NCI-H2081 treated with DMSO at 0.1 percent for 48 hours (cell line): ENCODE measurements around the gene FUT2.
"Not testable (repeated sequence)": the region's sequence is repeated elsewhere in the genome, so short reads cannot be mapped to it uniquely, and the experiment has no call there.

Experiments
- DNase-seq: peaks from one replicate; lab custom pipeline; 2025; lab: John Stamatoyannopoulos, UW

Gene FUT2

DNA sequence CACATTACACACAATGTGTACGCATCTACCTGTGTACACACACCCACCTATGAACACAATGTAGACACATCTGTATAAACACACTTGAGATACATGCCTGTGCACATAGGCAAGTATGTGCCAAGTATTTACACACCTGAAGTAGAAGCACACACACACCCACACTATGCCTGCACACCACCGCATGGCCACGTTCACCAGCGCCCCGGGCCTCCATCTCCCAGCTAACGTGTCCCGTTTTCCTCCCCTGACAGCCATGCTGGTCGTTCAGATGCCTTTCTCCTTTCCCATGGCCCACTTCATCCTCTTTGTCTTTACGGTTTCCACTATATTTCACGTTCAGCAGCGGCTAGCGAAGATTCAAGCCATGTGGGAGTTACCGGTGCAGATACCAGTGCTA is 6.9 kb downstream of the FUT2 start:
- no peak for DNase-seq

DNA sequence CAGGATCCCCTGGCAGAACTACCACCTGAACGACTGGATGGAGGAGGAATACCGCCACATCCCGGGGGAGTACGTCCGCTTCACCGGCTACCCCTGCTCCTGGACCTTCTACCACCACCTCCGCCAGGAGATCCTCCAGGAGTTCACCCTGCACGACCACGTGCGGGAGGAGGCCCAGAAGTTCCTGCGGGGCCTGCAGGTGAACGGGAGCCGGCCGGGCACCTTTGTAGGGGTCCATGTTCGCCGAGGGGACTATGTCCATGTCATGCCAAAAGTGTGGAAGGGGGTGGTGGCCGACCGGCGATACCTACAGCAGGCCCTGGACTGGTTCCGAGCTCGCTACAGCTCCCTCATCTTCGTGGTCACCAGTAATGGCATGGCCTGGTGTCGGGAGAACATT is 7.5 kb downstream of the FUT2 start:
- DNase-seq, result no peak

DNA sequence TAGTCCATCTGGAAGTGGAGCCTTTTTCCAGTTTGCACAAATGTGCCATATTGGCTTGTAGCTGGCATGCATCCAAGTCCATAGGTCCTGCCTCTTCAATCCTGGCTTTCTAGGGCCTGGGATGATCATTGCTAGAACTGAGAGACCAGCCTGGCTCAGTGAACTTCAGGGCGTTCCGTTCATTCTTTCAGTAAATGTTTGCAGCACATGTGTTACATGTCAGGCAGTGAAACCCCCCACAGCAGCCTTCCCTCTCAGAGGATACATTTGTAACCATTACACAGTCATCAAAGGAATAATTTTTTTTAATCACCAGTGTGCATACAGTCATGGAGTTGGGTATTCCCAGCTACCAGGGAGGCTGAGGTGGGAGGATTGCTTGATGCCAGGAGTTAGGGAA is 9.7 kb downstream of the FUT2 start:
- DNase-seq, result no peak

DNA sequence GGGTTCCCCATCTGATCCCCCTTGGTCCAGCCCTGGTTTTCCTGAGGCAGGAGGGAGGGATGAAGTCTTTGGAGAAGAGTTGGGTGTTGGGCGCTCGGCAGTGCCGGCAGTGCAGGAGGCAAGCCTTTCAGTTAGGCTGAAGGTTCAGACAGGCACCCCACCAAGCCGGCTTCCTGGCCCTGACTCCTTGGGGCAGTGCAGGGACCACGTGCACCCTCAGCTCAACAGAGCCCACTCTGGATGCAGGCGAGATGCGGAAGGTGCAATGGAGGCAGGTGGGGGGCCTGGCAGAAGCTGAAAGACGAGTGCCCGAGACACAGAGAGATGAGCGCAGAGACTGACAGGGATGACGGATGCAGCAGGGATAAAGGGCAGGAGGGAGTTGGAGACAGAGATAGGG is 12.7 kb downstream of the FUT2 start:
- DNase-seq, result no peak

DNA sequence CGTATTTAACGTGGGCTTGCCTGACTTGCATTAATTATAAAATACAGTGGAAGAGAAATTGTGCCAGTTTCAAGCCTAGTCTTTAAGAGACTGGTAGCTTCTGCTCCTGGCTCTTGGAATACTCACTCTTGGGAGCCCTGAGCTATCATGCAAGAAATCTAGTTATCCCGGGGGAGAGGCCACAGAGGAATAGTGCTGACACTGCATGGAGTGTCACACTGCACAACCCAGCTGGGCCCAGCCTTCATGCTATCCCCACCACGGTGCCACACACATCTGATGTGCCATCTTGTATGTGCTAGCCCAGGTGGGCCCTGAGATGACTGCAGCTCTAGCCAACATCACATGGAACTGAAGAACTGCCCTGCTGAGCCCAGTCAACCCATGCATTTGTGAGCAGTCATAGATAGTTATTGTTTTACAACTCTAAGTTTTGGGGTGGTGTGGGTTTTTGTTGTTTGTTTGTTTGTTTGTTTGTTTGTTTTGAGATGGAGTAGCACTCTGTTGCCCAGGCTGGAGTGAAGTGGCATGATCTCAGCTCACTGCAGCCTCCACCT is 15.4 kb downstream of the FUT2 start:
- no peak for DNase-seq

DNA sequence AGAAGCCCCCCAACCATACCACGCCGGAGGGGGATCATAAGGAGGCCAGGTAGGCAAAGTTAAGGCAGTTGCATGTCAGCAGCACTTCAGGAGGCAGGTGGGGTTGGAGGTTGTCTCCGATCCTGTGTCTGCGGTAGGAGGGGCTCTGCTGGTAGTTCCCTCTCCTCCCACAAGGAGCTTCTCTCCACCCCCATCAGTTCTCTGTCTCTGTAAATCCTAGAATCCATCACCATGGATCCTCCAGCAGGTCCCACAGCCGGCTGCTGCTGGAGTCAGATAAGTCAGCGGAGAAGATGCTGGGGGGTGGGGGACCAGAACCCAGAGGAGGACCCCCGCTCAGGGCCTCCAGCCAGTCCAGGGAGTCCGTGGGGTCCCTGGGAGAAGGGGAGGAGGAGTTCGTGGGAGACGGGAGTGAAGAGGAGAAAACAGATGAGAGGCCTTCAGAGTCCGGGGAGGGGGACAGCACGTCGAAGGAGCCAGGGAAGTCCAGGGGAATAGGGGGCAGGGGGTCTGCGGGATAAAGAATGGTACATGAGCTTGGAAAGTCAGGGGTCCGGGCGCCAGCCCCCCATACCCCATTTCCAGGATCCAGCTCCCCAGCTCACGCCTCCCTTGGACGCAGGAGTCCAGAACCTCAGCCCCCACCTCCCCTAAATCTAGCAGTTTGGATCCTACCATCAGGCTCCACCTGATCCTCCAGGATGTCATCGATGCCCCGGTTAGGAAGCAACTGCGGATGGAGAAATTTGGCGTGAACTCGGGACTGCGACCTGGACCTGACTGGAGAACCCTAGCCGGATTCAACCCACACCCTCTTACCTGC is 17.5 kb downstream of the FUT2 start:
- no peak for DNase-seq

DNA sequence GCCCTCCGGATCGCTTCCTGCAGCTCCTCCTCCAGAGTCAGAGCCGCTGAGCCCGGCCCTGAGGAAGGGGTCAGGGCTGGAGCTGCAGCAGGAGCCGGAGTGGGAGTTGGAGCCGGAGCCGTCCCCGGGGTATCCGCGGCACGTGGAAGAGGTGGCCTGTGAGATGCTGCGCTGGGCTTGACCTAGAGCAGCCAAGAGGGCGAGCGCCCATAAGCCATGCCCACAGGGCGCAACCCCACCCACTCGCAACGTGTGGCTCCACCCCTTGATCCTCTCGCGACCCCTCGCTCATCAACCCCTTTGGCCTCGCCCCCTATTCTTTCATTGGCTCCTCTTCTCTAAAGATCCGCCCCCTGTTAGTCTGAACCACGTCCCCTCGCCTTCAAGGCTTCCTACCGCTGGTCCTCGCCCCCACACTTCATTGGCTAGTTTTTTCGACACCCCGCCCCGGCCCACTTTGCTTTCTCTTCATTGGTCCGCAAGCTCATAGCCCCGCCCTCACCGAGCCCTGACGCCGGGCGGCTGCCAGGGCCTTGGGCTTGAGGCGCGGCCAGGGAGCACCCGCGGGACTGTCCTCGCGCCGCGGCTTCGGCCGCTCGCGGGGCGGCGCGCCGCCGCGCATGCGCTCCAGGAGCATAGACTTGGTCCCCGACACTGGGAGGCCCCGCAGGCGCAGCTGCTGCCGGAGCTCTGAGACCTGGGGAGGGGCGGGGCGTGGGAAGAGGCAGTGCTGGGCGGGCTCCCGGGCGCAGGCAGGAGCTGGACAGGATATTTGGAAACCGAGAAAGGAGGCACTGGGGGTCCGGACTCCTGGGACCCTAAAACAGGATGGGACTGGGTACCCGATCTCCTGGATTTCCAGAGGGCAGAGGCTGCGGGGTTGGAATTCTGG is 18.3 kb downstream of the FUT2 start:
- DNase-seq, result peak; percentile 98

DNA sequence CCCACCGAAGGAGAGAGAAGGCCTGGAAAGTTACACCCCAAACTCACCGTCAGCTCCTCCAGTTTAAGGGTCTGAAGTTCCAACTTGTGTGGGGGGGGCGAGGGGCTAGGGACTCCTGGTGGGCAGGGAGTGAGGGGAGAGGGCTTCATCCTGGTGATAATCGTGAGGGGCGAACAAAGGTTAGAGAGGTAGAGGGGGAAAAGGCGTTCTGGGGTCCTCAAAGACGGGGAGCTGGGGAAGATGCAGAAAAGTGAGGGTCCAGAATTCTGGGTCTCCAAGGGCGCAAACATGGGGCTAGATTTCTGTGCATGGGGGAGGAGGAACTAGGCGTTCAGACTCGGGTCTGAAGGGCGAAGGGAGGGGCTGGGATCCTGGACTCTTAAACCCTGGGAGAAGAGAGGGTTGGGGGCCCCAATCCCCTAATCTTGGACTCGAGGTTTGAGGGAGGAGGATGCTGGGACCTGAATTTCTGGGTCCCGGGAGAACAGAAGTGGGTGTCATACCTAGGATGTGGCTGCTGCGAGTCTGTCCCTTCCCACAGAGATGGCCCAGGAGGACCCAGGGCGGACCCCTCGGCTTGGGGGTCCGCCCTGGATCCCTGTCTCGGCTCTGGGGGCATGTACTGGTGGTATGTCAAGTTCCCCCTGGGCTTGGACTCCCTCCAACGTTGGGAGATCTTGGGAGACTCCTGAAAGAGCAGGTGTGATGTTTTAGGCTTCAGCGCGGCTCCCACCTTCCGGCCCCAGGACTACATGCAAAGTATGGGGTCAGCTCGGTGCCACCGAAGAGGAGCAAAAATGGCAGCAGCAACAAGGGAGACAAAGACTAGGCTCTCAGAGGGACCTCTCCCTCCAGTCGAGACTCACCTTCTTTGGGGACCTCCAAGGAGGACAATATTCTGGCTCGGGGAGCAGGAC is 19.2 kb downstream of the FUT2 start:
- no peak for DNase-seq

DNA sequence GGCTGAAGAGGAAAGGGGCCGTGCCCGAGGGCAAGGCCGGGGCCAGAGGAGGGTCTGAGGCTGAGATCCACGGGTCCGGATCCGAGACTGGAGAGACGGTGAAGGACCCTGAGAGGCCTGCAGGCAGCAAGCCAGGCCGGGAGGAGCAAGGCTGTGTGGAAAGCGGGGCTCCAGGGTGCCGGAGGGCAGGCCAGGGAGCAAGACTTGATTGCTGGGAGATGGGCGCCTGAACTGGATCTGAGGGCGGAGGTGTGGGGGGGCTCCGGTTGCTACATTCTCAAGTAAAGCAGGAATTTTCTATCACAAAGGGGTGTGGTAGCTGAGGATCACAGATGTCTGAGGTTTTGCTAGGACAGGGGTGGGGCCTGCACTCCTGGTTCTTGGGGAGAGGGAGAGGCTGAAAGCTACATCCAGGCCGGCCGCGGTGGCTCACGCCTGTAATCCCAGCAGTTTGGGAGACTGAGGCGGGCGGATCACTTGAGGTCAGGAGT is 20.0 kb downstream of the FUT2 start:
- DNase-seq, result no peak

DNA sequence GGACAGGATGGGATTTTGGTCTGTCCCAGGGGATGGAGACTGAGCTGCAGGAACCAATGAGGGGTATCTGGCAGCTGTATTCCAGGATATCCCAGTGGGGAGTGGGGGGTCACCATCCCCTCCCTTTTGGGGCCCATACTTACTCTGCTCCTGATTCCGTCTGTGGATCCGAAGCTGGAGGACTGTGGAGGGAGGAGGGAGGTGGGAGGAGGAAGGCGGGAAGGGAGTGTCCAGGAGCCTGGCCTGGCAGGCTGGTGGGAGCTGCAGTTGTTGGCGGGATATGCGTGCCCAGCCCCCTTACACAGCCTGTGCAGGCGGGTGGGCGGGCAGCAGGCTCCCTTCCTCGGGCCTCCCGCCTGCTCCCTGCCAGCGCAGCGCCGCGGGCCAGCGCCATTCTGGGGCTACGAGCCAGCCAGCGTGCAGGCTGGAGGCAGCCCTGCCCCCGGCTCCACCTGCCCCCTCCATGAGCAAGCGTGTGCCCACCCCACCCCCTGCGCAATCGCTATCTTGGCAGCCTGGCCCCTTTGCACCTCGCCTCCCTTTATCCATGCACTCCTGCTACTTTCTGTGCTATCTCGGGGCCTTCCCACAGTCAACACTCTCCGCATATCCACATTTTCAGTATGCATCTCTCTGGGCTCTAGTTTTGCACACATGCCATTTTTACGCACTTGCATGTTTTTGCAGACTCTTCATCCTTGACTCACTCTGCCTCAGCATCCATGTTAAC is 21.0 kb downstream of the FUT2 start:
- DNase-seq, result no peak

DNA sequence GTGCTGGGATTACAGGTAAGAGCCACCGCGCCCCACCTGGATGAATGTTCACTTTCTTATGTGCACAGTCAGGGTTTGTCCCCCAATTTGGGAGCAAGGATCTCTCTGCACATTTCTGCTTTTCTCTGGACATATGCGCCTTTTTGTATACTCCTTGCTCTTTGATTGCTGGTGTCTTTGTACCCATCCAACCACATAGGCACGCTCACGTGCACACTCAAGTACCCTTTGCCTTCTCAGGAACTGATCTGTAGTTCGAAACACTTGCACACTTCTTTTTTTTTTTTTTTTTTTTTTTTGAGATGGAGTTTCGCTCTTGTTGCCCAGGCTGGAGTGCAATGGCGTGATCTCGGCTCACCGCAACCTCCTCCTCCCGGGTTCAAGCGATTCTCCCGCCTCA is 22.3 kb downstream of the FUT2 start:
- not testable (repeated sequence) for DNase-seq

DNA sequence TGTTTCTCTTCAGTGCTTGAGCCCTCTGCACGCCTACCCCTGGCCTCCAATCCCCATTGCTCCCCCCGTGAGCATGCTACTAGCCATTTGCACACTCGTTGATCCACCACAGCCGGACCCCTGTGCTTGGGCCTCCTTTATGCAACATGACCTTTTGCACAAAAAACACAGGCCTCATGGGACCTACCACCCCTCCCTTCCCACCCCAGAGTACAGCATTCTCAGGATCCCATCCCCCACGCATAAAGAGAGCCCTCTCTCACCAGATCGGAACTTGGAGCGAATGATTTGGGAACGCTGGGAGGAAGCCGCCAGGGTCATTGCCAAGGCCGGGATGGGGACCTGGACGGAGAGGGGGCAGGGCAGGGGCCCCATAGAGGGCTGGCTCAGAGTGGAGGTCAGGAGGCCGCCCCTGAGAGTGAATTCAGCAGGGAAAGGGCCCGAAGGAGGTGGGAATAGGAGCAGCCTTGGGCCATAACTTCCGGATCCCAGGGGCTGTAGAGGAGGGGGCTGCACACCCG is 23.0 kb downstream of the FUT2 start:
- no peak for DNase-seq

DNA sequence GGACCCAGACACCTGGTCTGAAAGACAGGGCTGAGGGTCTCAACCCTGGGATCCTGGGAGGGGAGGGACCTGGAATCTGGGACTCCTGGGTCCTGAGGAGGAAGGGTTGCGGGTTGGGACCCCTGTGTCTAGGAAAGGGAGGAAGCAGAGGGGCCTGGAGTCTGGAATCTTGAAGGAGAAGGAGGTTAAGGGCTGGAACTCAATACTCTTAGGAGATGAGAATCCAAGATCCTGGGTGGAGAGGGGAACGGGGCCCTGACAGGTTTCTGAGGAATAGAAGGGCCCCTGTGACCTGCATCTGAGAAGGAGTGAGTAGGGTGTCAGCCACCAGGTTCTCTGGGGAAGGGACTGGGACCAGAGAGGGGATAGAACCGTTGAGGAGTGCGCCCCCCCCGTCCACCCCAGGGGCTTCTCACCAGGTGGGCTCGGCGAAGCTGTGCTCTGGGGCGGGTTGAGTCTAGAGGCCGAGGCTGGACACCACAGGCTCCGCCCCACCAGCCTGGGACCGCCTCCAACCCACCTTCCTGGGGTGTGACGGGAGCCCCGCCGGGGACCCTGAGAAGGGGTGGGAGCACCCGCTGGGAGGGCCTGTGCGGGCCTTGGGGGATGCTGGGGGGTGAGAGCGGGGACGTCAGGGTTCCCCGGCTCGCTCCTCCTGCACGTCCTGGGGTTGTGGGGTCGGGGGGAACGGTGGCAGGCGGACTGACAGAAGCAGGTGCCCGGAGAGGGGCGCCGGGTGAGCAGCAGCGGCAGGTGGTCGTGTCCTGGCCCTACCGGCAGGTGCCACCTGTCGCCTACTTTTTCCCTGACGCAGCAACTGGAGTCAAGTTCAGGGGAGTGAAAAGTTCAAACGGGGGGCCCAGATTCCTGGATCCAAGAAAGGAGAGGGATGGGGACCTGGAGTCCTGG is 23.7 kb downstream of the FUT2 start, which contains the start of gene MAMSTR:
Gene MAMSTR, minus strand, starts transcription at position 463 of the 909 bp plus-strand sequence. CDS start 694 bp downstream, outside the sequence.
- DNase-seq, result no peak

DNA sequence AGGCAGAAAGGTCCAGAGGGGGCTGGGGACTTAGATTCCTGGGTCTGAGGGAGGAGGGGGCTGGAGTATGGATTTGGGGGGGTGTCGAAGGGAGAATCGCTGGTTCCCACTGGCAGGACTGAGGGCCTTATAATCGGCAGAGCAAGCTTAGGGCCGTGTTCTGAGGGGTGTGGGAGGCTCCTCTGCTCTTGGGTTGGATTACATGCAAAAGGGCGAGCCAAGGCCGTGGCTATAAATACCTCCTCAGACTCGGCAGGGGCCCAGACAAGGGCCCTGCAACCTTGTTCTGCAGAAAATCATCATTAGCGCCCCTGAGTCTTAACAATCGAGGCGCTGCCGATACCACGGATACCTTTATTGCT is 24.5 kb downstream of the FUT2 start:
- DNase-seq, result no peak

DNA sequence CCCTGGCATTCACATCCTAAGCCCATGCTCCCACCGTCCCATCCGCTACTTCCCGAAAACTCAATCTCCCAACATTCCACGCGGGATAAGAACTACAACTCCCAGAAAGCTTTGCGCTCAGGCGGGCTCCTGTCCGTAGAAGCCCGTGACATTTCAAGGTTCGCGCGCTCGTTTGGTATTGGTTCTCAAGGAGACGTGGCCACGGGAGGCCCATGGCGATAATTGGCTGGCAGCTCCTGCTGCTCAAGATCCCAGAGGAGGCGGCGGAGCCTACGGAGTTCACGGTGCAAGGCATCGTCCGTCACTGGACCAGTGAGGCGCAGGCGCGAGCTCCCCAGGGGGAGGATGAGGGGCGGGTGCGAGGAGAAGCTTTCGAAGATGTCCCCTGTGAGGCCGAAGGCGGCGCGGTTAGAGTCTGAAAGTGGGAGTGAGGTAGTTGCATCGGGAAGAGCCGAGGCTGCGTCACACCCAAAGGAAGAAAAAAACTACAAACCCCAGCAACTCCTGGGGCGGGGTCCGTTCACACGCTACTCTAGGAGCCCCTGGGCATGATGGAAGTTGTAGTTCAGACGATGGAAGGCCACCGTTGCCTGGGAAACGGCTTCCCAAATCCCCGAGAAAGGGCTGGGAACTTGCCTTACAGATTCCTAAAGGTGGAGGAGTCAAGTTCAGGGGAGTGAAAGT is 25.0 kb downstream of the FUT2 start:
- DNase-seq, result peak; percentile 90

DNA sequence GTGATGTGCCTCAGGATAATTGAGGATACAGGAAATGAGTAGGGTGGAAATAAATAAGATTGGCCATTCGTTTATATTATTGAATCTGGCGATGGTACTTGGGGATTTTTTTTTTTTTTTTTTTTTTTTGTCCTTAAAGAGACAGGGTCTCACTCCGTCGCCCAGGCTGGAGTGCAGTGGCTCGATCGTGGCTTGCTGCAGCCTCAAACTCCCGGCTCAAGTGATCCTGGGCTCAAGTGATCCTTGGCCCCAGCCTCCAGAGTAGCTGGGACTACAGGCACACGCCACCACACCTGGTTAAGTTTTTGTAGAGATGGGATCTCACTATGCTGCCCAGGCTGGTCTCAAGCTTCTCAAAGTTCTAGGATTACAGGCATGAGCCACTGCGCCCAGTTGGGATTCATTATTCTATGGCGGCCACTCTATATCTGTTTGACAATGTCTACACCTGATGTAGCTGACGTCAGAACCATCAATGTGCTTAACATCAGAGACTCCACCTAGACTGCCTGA is 26.5 kb downstream of the FUT2 start:
- DNase-seq, result no peak

DNA sequence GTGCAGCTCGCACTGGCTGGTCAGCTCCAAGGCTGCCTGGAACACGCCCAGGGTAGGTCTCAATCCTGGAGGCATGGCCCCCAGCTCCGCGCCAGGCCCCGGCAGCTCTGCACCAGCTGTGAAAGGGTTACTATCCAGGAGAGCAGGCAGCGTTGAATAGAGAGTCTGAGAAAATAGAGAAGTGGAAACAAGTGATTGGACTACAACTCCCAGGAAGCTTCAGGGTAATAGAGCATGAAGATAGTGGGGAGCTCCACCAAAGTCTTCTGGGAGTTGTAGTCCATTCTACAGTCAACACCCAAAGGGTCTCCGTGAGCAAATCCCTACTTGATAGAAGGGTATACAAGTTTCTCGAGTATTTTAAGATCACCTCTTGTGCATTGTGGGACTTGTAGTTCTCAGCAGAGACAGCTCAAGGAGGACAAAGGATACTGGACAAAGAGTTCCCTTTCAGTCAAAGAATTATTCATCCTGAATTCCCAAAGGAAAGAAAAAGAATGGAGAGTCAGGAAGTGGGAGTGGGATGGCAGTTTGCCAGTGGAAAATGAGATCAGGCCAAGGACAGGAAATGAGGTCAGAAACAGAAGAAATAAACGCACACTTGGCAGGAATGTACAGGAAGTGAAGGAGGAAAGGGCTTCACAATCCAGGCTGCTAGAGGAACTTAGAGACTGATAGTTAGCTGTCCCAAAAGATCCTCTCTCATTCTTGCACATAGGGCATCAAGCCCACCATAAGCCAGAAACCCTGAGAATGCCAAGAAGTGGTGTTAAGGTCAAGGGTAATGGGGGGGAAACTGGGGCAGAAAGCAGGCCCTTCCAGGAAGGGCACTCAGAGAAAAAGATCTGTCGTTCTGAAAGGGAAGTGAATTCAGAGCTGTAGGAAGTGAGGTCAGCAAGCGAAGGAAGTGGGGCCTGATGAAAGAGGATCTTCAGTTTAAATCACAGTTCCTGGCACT is 29.3 kb downstream of the FUT2 start:
- peak; percentile 8 for DNase-seq

DNA sequence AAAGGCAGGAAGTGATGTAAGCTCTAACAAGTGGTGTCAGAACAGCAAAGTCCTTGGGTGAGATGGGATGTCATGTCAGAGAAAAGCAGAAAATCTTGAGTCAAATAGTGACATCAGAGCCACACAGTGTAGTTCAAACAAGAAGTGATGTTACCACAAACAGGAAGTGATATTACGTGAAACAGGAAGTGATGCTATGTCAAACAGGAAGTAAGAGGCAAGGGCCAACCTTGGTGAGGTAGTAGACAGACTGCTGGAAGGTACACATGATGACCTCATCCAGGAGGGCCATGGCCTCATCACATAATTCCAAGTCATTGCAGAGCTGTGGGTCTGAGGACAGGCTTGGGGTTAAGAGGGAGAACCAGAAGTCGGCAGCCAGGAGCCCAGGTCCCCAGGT is 30.8 kb downstream of the FUT2 start:
- no peak for DNase-seq
